ENCODE data around the gene MRPS16. TPM values are rescaled to one million over a fixed set of nuclear protein-coding genes. Genes with fewer than 3 reads are reported as not detected.

The MRPS16 gene
- total and polyA plus RNA-seq, 9 of the 15 experiments (the other 6 are each of a cell fraction or from before 2014, with no cell fraction given) = 65.0 to 239 (median 146) TPM

- TF ChIP-seq CTCF (IDR thresholded peaks at IDR 0.05 in 2 of 3, conservative IDR thresholded peaks at IDR 0.05 in 1 of 3; ENCODE audit: insufficient read depth in 2 of 3, low read depth in 1 of 3, low read length in 3 of 3) (no peak), ZBED1 (IDR thresholded peaks at IDR 0.05) (peak; percentile 82; the same call in 1 of the 2 replicates), ZNF316 (IDR thresholded peaks at IDR 0.05) (peak; percentile 73), ZNF253 (CRISPR knock-in tag; conservative IDR thresholded peaks at IDR 0.05) (no peak), BRD9 (IDR thresholded peaks at IDR 0.05; ENCODE audit: low read depth, partially characterized antibody) (peak; percentile 69), AFF4 (CRISPR knock-in tag; IDR thresholded peaks at IDR 0.05) (peak; percentile 62), ZBTB17 (CRISPR knock-in tag; IDR thresholded peaks at IDR 0.05) (no peak), POLR2AphosphoS5 (IDR thresholded peaks at IDR 0.05; ENCODE audit: control insufficient read depth, insufficient read depth, low read depth, low read length) (peak; percentile 97), CREB1 (IDR thresholded peaks at IDR 0.05) (peak; percentile 52; the same call in 1 of the 2 replicates), CREB1 (CRISPR knock-in tag; IDR thresholded peaks at IDR 0.05) (no peak; the same call in 1 of the 2 replicates), MECOM (CRISPR knock-in tag; IDR thresholded peaks at IDR 0.05) (peak; percentile 94), FUS (optimal IDR thresholded peaks at IDR 0.05; ENCODE audit: low read depth, low read length) (no peak), ZNF644 (tag; IDR thresholded peaks at IDR 0.05; ENCODE audit: low read depth) (peak; percentile 65), MCM3 (IDR thresholded peaks at IDR 0.05) (no peak), ZBTB34 (CRISPR knock-in tag; IDR thresholded peaks at IDR 0.05) (no peak), MNT (conservative IDR thresholded peaks at IDR 0.05) (peak; percentile 15 to 69; a peak in 2 of 4 replicates), ZNF12 (CRISPR knock-in tag; IDR thresholded peaks at IDR 0.05) (no peak), SLC30A9 (CRISPR knock-in tag; IDR thresholded peaks at IDR 0.05) (no peak)
Observed at GRCh38 chr10:73244866-73245477, 7.5 kb downstream of the MRPS16 start (continued).
